GM12873 (cell line): ENCODE measurements around the gene GPC6.

Source experiments
- CTCF ChIP-seq: IDR thresholded peaks from 2 replicates; pipeline ENCODE4 v1.5.1; 2012; ENCODE audit warnings: low read depth, mild to moderate bottlenecking, moderate library complexity, low read length, control low read depth; ENCODE audit not compliant: insufficient read depth; ENCODE audit errors: missing control alignments

Gene GPC6

GRCh38 chr13:93966267-93966936 is 739.8 kb downstream of the GPC6 start:
- no peak for TF ChIP-seq CTCF

- TF ChIP-seq CTCF, result no peak
These were observed 740.7 kb downstream of the GPC6 start for GRCh38 chr13:93967286-93967685.

DNA sequence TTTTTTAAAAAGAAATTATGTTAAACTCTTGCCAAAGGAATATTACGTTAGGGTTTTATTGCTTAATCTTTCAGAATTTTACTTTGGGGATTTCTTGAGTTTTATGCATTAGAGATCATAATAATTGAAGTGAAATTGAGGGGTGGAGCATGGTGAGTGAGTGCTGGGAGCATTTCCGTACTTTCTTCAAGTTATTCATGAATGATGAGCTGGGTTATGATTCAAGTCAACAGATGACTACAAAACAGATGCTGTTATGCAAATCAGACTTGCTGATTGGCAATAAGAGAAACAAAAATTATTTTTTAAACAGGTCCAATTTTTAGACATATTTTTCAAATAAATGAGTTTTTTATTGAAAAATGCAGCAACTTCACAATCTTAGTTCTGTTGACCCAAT is 748.6 kb downstream of the GPC6 start:
- no peak for TF ChIP-seq CTCF

- TF ChIP-seq CTCF, result no peak
These were observed 749.9 kb downstream of the GPC6 start for GRCh38 chr13:93976528-93976927.

DNA sequence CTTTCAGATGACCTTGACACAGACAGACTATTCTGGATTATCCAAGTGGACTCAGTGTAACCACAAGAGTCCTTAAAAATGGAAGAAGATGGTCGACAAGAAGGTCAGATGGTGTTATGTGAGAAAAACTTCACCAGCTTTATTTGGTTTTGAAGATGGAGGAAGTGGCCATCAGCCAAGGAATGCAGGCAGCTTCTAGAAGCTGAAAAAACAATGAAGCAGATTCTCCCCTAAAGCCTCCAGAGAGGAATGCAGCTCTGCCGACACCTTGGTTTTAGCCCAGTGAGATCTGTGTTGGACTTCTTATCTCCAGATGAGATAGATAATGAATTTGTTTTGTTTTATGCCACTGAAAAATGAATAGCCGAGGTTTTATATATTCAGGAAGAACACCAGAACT is 751.4 kb downstream of the GPC6 start:
- no peak for TF ChIP-seq CTCF

DNA sequence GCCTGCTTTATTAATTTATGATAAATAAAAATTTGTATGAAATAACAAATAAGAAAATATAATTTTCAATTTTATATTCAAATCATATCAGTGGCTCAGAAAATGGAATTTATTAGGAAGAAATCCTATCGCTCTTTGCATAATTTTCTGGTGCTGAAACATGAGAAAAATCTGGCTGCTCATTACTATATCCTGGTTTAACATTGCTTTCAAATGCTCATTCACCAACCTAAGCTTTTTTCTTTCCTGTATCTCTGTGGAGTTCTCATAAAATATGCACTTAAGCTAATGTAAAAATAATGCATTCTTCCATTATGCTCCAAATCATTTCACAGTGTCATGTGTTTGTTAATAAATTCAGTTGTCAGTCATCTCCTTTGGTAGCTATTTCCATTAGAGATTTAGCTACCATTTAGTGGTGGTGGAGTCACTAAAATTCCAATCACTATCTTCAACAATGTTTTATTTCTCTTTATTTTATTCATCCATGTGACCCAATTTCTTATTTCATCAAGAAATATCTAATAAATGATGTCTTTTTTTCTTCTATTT is 754.9 kb downstream of the GPC6 start:
- TF ChIP-seq CTCF, result no peak

GRCh38 chr13:93982179-93982918 is 755.7 kb downstream of the GPC6 start:
- TF ChIP-seq CTCF, result no peak
